Tibial nerve (tissue), 4 donors: Measurements from ENCODE around the gene FRMD4A. TPM values are rescaled to one million over a fixed set of nuclear protein-coding genes. Genes with fewer than 3 reads are reported as not detected.
"Not testable (repeated sequence)": the region's sequence is repeated elsewhere in the genome, so short reads cannot be mapped to it uniquely, and the experiment has no call there.

Experiments
- DNase-seq, 2 donors: peaks; one replicate each; pipeline ENCODE4 v3.0.0-alpha.2; 2019; ENCODE audit warnings: low spot score in 2 of 2
- H3K27ac ChIP-seq, 4 donors: fragments of 200-600 bp; sonication (generic) in 3 of 4; one replicate each; pipeline ENCODE4 v1.5.1; 2017 to 2019; ENCODE audit warnings: mild to moderate bottlenecking in 1 of 4
- H3K27me3 ChIP-seq, 2 donors: fragments of 200-600 bp; sonication (generic) in 1 of 2; one replicate each; pipeline versions ENCODE4 v1.5.1 to v1.6.0; 2017 to 2019
- H3K36me3 ChIP-seq, 3 donors: fragments of 200-600 bp; sonication (generic); one replicate each; pipeline ENCODE4 v1.5.1; 2018 to 2019
- H3K4me1 ChIP-seq, 4 donors: fragments of 200-600 bp; sonication (generic) in 3 of 4; one replicate each; pipeline ENCODE4 v1.5.1; 2017 to 2019
- H3K4me3 ChIP-seq, 4 donors: fragments of 200-600 bp; sonication (generic) in 3 of 4; one replicate each; pipeline ENCODE4 v1.5.1; 2017 to 2019; ENCODE audit warnings: mild to moderate bottlenecking in 1 of 4, moderate library complexity in 1 of 4
- H3K9me3 ChIP-seq, 4 donors: fragments of 200-600 bp; sonication (generic) in 3 of 4; one replicate each; pipeline ENCODE4 v1.5.1; 2017 to 2019
- CTCF ChIP-seq, 5 experiments: fragments of 200-600 bp in 3 of 5; fragments of 450-650 bp in 2 of 5; sonication (generic) in 3 of 5; IDR thresholded peaks; one replicate each; pipeline ENCODE4 v1.5.1; 2016 to 2019; ENCODE audit warnings: antibody characterized with exemption in 5 of 5, mild to moderate bottlenecking in 3 of 5, moderate library complexity in 2 of 5
- EP300 ChIP-seq, 2 donors: sonication (generic); formaldehyde crosslinking; IDR thresholded peaks; one replicate each; pipeline ENCODE4 v1.6.1; 2017; ENCODE audit warnings: antibody characterized with exemption in 2 of 2, mild to moderate bottlenecking in 1 of 2
- POLR2A ChIP-seq, 2 donors: fragments of 450-650 bp; IDR thresholded peaks; one replicate each; pipeline ENCODE4 v1.6.1; 2017; ENCODE audit warnings: antibody characterized with exemption in 2 of 2, mild to moderate bottlenecking in 2 of 2, moderate library complexity in 2 of 2
- WGBS, 2 donors: methylation state at CpG; one replicate each; pipeline ENCODE4 v1.1.5; 2018; 5-methylcytosine and 5-hydroxymethylcytosine counted together
- total RNA-seq, 4 donors: library from RNA; depleted of rRNA; stranded (reverse); fragments of >200 nt; gene quantifications; one replicate each; pipeline ENCODE4 v1.1.0, GENCODE V29; 2016

FRMD4A gene
- total RNA-seq, 4 donors from 2014 or later = 39.8 to 89.7 (median 53.9) TPM

- WGBS, 2 donors = 87 to 88% methylated on average over 3 of the region's 3 CpGs
- H3K27me3 ChIP-seq = no peaks in the 10 kb centered on the region
- no peak for DNase-seq
- no peaks in the 10 kb centered on the region for H3K9me3 ChIP-seq
- H3K4me3 ChIP-seq = no peak overlapping the region
- no peaks in the 10 kb centered on the region for H3K36me3 ChIP-seq
- H3K27ac ChIP-seq = peak overlapping the region in 2 of 4 donors; percentile 83 to 88
- TF ChIP-seq CTCF (IDR thresholded peaks at IDR 0.05) (no peak), EP300 (IDR thresholded peaks at IDR 0.05) (no peak), POLR2A (IDR thresholded peaks at IDR 0.05) (no peak)
- peaks cover 0 to 91% (median 45%) of the 10 kb centered on the region in 4 donors for H3K4me1 ChIP-seq
Observed at GRCh38 chr10:13837966-13838365, 492.8 kb downstream of the FRMD4A start.

GRCh38 chr10:13834581-13835286 is 496.0 kb downstream of the FRMD4A start:
- 10 to 15% methylated on average over 16 of the region's 16 CpGs for WGBS, 2 donors
- Histone ChIP-seq H3K27me3 (no peaks in the 10 kb centered on the region), H3K27ac (peak overlapping the region; percentile 1 to 88 (median 75)), H3K4me3 (peak overlapping the region in 1 of 4 donors; percentile 3), H3K4me1 (peaks cover 0 to 94% (median 47%) of the 10 kb centered on the region in 4 donors), H3K9me3 (no peaks in the 10 kb centered on the region), H3K36me3 (no peaks in the 10 kb centered on the region)
- DNase-seq = peak in 1 of 2 donors; percentile 49
- no peak for TF ChIP-seq CTCF (IDR thresholded peaks at IDR 0.05)
- peak; percentile 68 to 69 for TF ChIP-seq EP300 (IDR thresholded peaks at IDR 0.05)
- TF ChIP-seq POLR2A (IDR thresholded peaks at IDR 0.05) = no peak

GRCh38 chr10:13831711-13832141 is 499.0 kb downstream of the FRMD4A start:
- no peak for DNase-seq
- H3K36me3 ChIP-seq = no peaks in the 10 kb centered on the region
- no peaks in the 10 kb centered on the region for H3K27me3 ChIP-seq
- H3K4me1 ChIP-seq = peaks cover 0 to 83% (median 34%) of the 10 kb centered on the region in 4 donors
- 10 to 14% methylated on average over 4 of the region's 4 CpGs for WGBS, 2 donors
- no peaks in the 10 kb centered on the region for H3K9me3 ChIP-seq
- no peak overlapping the region for H3K4me3 ChIP-seq
- TF ChIP-seq CTCF (IDR thresholded peaks at IDR 0.05) = no peak
- TF ChIP-seq EP300 (IDR thresholded peaks at IDR 0.05) = peak in 1 of 2 donors; percentile 48
- TF ChIP-seq POLR2A (IDR thresholded peaks at IDR 0.05) = no peak
- peak overlapping the region; percentile 56 to 83 (median 66) for H3K27ac ChIP-seq

- Histone ChIP-seq H3K4me3 (no peak overlapping the region), H3K9me3 (no peaks in the 10 kb centered on the region), H3K4me1 (peaks cover 0 to 79% (median 28%) of the 10 kb centered on the region in 4 donors), H3K36me3 (no peaks in the 10 kb centered on the region), H3K27me3 (no peaks in the 10 kb centered on the region), H3K27ac (peak overlapping the region in 2 of 4 donors; percentile 23 to 83)
- DNase-seq = no peak
- 86 to 93% methylated on average over 4 of the region's 4 CpGs for WGBS, 2 donors
- TF ChIP-seq CTCF (IDR thresholded peaks at IDR 0.05) (no peak), POLR2A (IDR thresholded peaks at IDR 0.05) (no peak), EP300 (IDR thresholded peaks at IDR 0.05) (no peak)
Observed at GRCh38 chr10:13830385-13830784, 500.3 kb downstream of the FRMD4A start.

GRCh38 chr10:13829790-13830189 is 500.9 kb downstream of the FRMD4A start:
- H3K36me3 ChIP-seq = no peaks in the 10 kb centered on the region
- TF ChIP-seq EP300 (IDR thresholded peaks at IDR 0.05) (no peak), POLR2A (IDR thresholded peaks at IDR 0.05) (no peak), CTCF (IDR thresholded peaks at IDR 0.05) (no peak)
- H3K9me3 ChIP-seq = no peaks in the 10 kb centered on the region
- no peak for DNase-seq
- peaks cover 0 to 73% (median 23%) of the 10 kb centered on the region in 4 donors for H3K4me1 ChIP-seq
- H3K4me3 ChIP-seq = no peak overlapping the region
- WGBS, 2 donors = 59 to 63% methylated on average over 5 of the region's 5 CpGs
- peak overlapping the region in 1 of 4 donors; percentile 23 for H3K27ac ChIP-seq
- no peaks in the 10 kb centered on the region for H3K27me3 ChIP-seq

- DNase-seq, H3K27ac ChIP-seq, H3K27me3 ChIP-seq, H3K9me3 ChIP-seq, H3K36me3 ChIP-seq, H3K4me3 ChIP-seq: not testable (repeated sequence)
- 78 to 81% methylated on average over 5 to 6 of the region's 6 CpGs for WGBS, 2 donors
- peaks cover 0 to 63% (median 15%) of the 10 kb centered on the region in 4 donors for H3K4me1 ChIP-seq
Observed at GRCh38 chr10:13828284-13828683, 502.4 kb downstream of the FRMD4A start.
